Lower leg skin (tissue), 3 donors: ENCODE data around the gene LMBR1.

Experiments
- CTCF ChIP-seq, 3 donors: fragments of 450-650 bp; IDR thresholded peaks; one replicate each; pipeline ENCODE4 v1.5.1; 2016; ENCODE audit warnings: antibody characterized with exemption in 3 of 3, mild to moderate bottlenecking in 3 of 3, moderate library complexity in 2 of 3
- POLR2A ChIP-seq, 2 donors: fragments of 450-650 bp; IDR thresholded peaks; one replicate each; pipeline ENCODE4 v1.6.1; 2016 to 2017; ENCODE audit warnings: antibody characterized with exemption in 2 of 2, mild to moderate bottlenecking in 1 of 2, moderate library complexity in 1 of 2

GRCh38 chr7:156656598-156656997 is 236.4 kb downstream of the LMBR1 start:
- TF ChIP-seq POLR2A (IDR thresholded peaks at IDR 0.05) (no peak), CTCF (IDR thresholded peaks at IDR 0.05) (no peak)
